Mesendoderm (in vitro differentiated cells): ENCODE results near the gene C9orf43.

Source experiments
- DNase-seq: peaks from one replicate; pipeline ENCODE4 v3.0.0; 2013
- H2AK5ac ChIP-seq: 2 replicates; pipeline ENCODE4 v1.6.1; 2013; ENCODE audit warnings: low read length, inconsistent platforms
- H2BK120ac ChIP-seq: 2 replicates; pipeline ENCODE4 v1.6.1; 2013; ENCODE audit warnings: low read depth, mild to moderate bottlenecking, low read length, moderate library complexity, mixed read lengths
- H2BK15ac ChIP-seq: replicated peaks from 2 replicates; pipeline ENCODE4 v1.6.1; 2013; ENCODE audit warnings: low read depth, mild to moderate bottlenecking, moderate library complexity
- H2BK5ac ChIP-seq: 2 replicates; pipeline ENCODE4 v1.6.1; 2013; ENCODE audit warnings: low read length, inconsistent platforms
- H3K18ac ChIP-seq: 2 replicates; pipeline ENCODE4 v1.6.1; 2013; ENCODE audit warnings: mild to moderate bottlenecking, low read length, mixed read lengths
- H3K23ac ChIP-seq: one replicate; pipeline ENCODE4 v1.6.1; 2013; ENCODE audit warnings: low read length
- H3K27ac ChIP-seq: 2 replicates; pipeline ENCODE4 v1.5.1; 2013; ENCODE audit warnings: low read depth, mild to moderate bottlenecking, inconsistent platforms, low read length, moderate library complexity
- H3K27me3 ChIP-seq: 2 replicates; pipeline ENCODE4 v1.6.1; 2013; ENCODE audit warnings: low read length, control low read depth, mild to moderate bottlenecking, inconsistent platforms; ENCODE audit not compliant: insufficient read depth, poor library complexity
- H3K36me3 ChIP-seq: 2 replicates; pipeline ENCODE4 v1.6.1; 2013; ENCODE audit warnings: low read length, inconsistent platforms; ENCODE audit not compliant: control insufficient read depth, insufficient read depth
- H3K4ac ChIP-seq: one replicate; pipeline ENCODE4 v1.6.1; 2013; ENCODE audit warnings: low read depth, mild to moderate bottlenecking, low read length, moderate library complexity
- H3K4me1 ChIP-seq: 2 replicates; pipeline ENCODE4 v1.6.1; 2013; ENCODE audit warnings: low read depth, low read length, inconsistent platforms; ENCODE audit not compliant: control insufficient read depth
- H3K4me2 ChIP-seq: 2 replicates; pipeline ENCODE4 v1.6.1; 2013; ENCODE audit warnings: low read length
- H3K4me3 ChIP-seq: 2 replicates; pipeline ENCODE4 v1.5.1; 2013; ENCODE audit warnings: mild to moderate bottlenecking, low read length
- H3K56ac ChIP-seq: one replicate; pipeline ENCODE4 v1.6.1; 2013; ENCODE audit warnings: low read length
- H3K79me1 ChIP-seq: 2 replicates; pipeline ENCODE4 v1.6.1; 2013; ENCODE audit warnings: low read length, inconsistent platforms
- H3K79me2 ChIP-seq: 2 replicates; pipeline ENCODE4 v1.6.1; 2013; ENCODE audit warnings: mild to moderate bottlenecking, low read length; ENCODE audit not compliant: control insufficient read depth, insufficient read depth
- H3K9ac ChIP-seq: 2 replicates; pipeline ENCODE4 v1.6.1; 2013; ENCODE audit warnings: low read length, inconsistent platforms
- H4K5ac ChIP-seq: one replicate; pipeline ENCODE4 v1.6.1; 2013; ENCODE audit warnings: low read length
- H4K8ac ChIP-seq: one replicate; pipeline ENCODE4 v1.6.1; 2013; ENCODE audit warnings: low read depth, mild to moderate bottlenecking, control low read depth, low read length, moderate library complexity
- WGBS: extraction: QIAGEN DNeasy Blood & Tissue Kit; methylation state at CpG from one replicate; pipeline ENCODE4 v1.1.7; 2013; ENCODE audit warnings: low lambda C conversion rate, missing lambda C conversion rate; ENCODE audit not compliant: insufficient coverage; ENCODE audit errors: extremely low coverage; 5-methylcytosine and 5-hydroxymethylcytosine counted together

Gene C9orf43

GRCh38 chr9:113479174-113479621 is 68.7 kb downstream of the C9orf43 start:
- no peak for DNase-seq
- no peak overlapping the region for H2BK15ac ChIP-seq

More at GRCh38 chr9:113479174-113479621, 68.7 kb downstream of the C9orf43 start:
- no peak overlapping the region for H3K56ac ChIP-seq
- no peak overlapping the region for H3K23ac ChIP-seq
- no peak overlapping the region for H3K4me2 ChIP-seq
- H2BK120ac ChIP-seq, result no peak overlapping the region
- H3K4me1 ChIP-seq, result no peaks in the 10 kb centered on the region
- no peak overlapping the region for H3K4me3 ChIP-seq
- no peak overlapping the region for H4K8ac ChIP-seq
- H2BK5ac ChIP-seq, result no peak overlapping the region
- no peak overlapping the region for H3K18ac ChIP-seq
- H3K36me3 ChIP-seq, result no peaks in the 10 kb centered on the region
- no peak overlapping the region for H3K9ac ChIP-seq
- H3K79me2 ChIP-seq, result no peaks in the 10 kb centered on the region
- no peak overlapping the region for H2AK5ac ChIP-seq
- H4K5ac ChIP-seq, result no peak overlapping the region
- WGBS, result no CpG with 5 or more reads among the region's 7 CpGs
- H3K27me3 ChIP-seq, result no peaks in the 10 kb centered on the region
- no peaks in the 10 kb centered on the region for H3K79me1 ChIP-seq
- H3K27ac ChIP-seq, result no peak overlapping the region
- no peak overlapping the region for H3K4ac ChIP-seq
